GM12878 (cell line): Measurements from ENCODE around the gene ERC2. TPM values are rescaled to one million over a fixed set of nuclear protein-coding genes. Genes with fewer than 3 reads are reported as not detected.

Experiments
- ATAC-seq: fragments of 200-7000 bp; cut with Tn5 transposase; 3 replicates; pipeline ENCODE4 v1.9.1; 2020; ENCODE audit warnings: mild to moderate bottlenecking, moderate library complexity
- BruUV-seq: library from RNA; stranded (reverse); fragments of 400-500 nt; replicated peaks from 2 replicates; lab custom pipeline; 2021; lab: Mats Ljungman, UMichigan
- CTCF ChIA-PET: fragments of 300-600 bp; sonication (Branson Sonifier 250); formaldehyde crosslinking; extraction: SDS; loops from one replicate; lab custom pipeline; 2021; ENCODE audit warnings: inconsistent platforms; lab: Yijun Ruan, JAX
- POLR2A ChIA-PET: fragments of 350-600 bp; formaldehyde crosslinking; extraction: SDS; loops from one replicate; lab custom pipeline; 2021; ENCODE audit warnings: inconsistent platforms; lab: Charles Lee
- RAD21 ChIA-PET: fragments of 300-600 bp; sonication (Branson Sonifier 250); formaldehyde crosslinking; loops from one replicate; lab custom pipeline; 2023; ENCODE audit warnings: antibody characterized with exemption; ENCODE audit not compliant: unreplicated experiment; lab: Charles Lee
- SMC1A ChIA-PET: fragments of 300-600 bp; sonication (Branson Sonifier 250); formaldehyde crosslinking; loops from one replicate; lab custom pipeline; 2023; ENCODE audit not compliant: unreplicated experiment, uncharacterized antibody; lab: Charles Lee
- DNase-seq: peaks from one replicate; pipeline ENCODE4 v3.0.0-alpha.2; 2011; ENCODE audit warnings: low read depth, low spot score
- FAIRE-seq: peaks from 3 replicates; lab custom pipeline; 2011; peaks lifted over from hg19 to GRCh38; lab: Jason Lieb, UNC
- H2AFZ ChIP-seq: 2 replicates; pipeline ENCODE4 v1.6.0; 2011; ENCODE audit warnings: low read depth, low read length, control low read depth; ENCODE audit not compliant: control insufficient read depth
- H3K27ac ChIP-seq: 2 replicates; pipeline ENCODE4 v1.5.1; 2011; ENCODE audit warnings: control low read depth; ENCODE audit not compliant: control insufficient read depth, insufficient read depth
- H3K27me3 ChIP-seq, 2 experiments: replicated peaks in 1 of 2; 2 replicates each; pipeline versions ENCODE4 v1.6.0 to v1.6.1; 2011; ENCODE audit warnings: low read length in 1 of 2; ENCODE audit not compliant: control insufficient read depth in 2 of 2, insufficient read depth in 2 of 2
- H3K36me3 ChIP-seq, 2 experiments: 2 replicates each; pipeline ENCODE4 v1.5.1; 2011; ENCODE audit warnings: low read length in 1 of 2; ENCODE audit not compliant: control insufficient read depth in 2 of 2, insufficient read depth in 2 of 2
- H3K4me1 ChIP-seq: 2 replicates; pipeline ENCODE4 v1.6.1; 2011; ENCODE audit warnings: mild to moderate bottlenecking, low read length, moderate library complexity, mixed read lengths; ENCODE audit not compliant: control insufficient read depth, insufficient read depth
- H3K4me2 ChIP-seq: 2 replicates; pipeline ENCODE4 v1.6.0; 2011; ENCODE audit warnings: control low read depth; ENCODE audit not compliant: control insufficient read depth, insufficient read depth
- H3K4me3 ChIP-seq: fragments of 200-600 bp; sonication (generic); 2 replicates; pipeline ENCODE4 v1.5.1; 2016
- H3K79me2 ChIP-seq: 2 replicates; pipeline ENCODE4 v1.6.0; 2011; ENCODE audit warnings: low read length; ENCODE audit not compliant: control insufficient read depth, insufficient read depth
- H3K9ac ChIP-seq: 2 replicates; pipeline ENCODE4 v1.8.0; 2011; ENCODE audit warnings: low read length, control low read depth, mixed read lengths; ENCODE audit not compliant: control insufficient read depth, insufficient read depth
- H3K9me3 ChIP-seq: replicated peaks from 3 replicates; pipeline ENCODE4 v1.5.1; 2011; ENCODE audit warnings: mild to moderate bottlenecking, low read length; ENCODE audit not compliant: control insufficient read depth, insufficient read depth
- H4K20me1 ChIP-seq: 2 replicates; pipeline ENCODE4 v1.6.0; 2011; ENCODE audit not compliant: control insufficient read depth, insufficient read depth
- CBX5 ChIP-seq: sonication (generic); IDR thresholded peaks from 2 replicates; pipeline ENCODE4 v1.6.1; 2016; ENCODE audit warnings: low read depth, moderate library complexity, mild to moderate bottlenecking, inconsistent platforms
- CHD2 ChIP-seq: IDR thresholded peaks from 2 replicates; pipeline ENCODE4 v1.6.1; 2011; ENCODE audit warnings: low read depth, low read length, improper control_type of control experiment, borderline replicate concordance
- MEF2A ChIP-seq: IDR thresholded peaks from 2 replicates; pipeline ENCODE4 v1.6.1; 2011; ENCODE audit warnings: low read depth, mild to moderate bottlenecking, low read length, moderate library complexity; ENCODE audit not compliant: insufficient read depth
- MTA2 ChIP-seq: fragments of 450-650 bp; IDR thresholded peaks from 2 replicates; pipeline ENCODE4 v1.6.1; 2016; ENCODE audit warnings: low read depth, mild to moderate bottlenecking, moderate library complexity
- NR2F1 ChIP-seq: fragments of 450-650 bp; conservative IDR thresholded peaks from 2 replicates; pipeline ENCODE4 v1.6.1; 2017; ENCODE audit warnings: mild to moderate bottlenecking
- PAX8 ChIP-seq: fragments of 450-650 bp; IDR thresholded peaks from 2 replicates; pipeline ENCODE4 v1.6.1; 2017; ENCODE audit warnings: mild to moderate bottlenecking, moderate library complexity
- SREBF1 ChIP-seq: IDR thresholded peaks from 2 replicates; pipeline ENCODE4 v1.6.1; 2012; ENCODE audit warnings: mild to moderate bottlenecking, low read length
- SRF ChIP-seq, 2 experiments: IDR thresholded peaks; 2 replicates each; pipeline ENCODE4 v1.6.1; 2011; ENCODE audit warnings: low read depth in 2 of 2, low read length in 2 of 2, mild to moderate bottlenecking in 1 of 2, moderate library complexity in 1 of 2
- ZBTB11 ChIP-seq: fragments of 450-650 bp; formaldehyde crosslinking; IDR thresholded peaks from 2 replicates; pipeline ENCODE4 v1.5.0; 2022; ENCODE audit warnings: mild to moderate bottlenecking, missing genetic modification characterization
- ZNF24 ChIP-seq: fragments of 450-650 bp; IDR thresholded peaks from 2 replicates; pipeline ENCODE4 v1.6.1; 2017; ENCODE audit warnings: antibody characterized with exemption, mild to moderate bottlenecking
- ZNF274 ChIP-seq: IDR thresholded peaks from one replicate; pipeline ENCODE4 v1.8.0; 2011; ENCODE audit not compliant: insufficient read length, insufficient read depth
- WGBS: methylation state at CpG from one replicate; pipeline ENCODE4 v1.1.6; 2016; ENCODE audit warnings: low lambda C conversion rate; ENCODE audit not compliant: insufficient replicate concordance, insufficient coverage; ENCODE audit errors: missing lambda C conversion rate; 5-methylcytosine and 5-hydroxymethylcytosine counted together
- in situ Hi-C: fragments of 300-500 bp; cut with MboI; formaldehyde crosslinking; loops from 9 replicates; pipeline ENCODE4 v1.14.3; 2018; ENCODE audit warnings: mixed read lengths
- intact Hi-C: fragments of 100-400 bp; cut with micrococcal nuclease; formaldehyde crosslinking; loops from one replicate; pipeline ENCODE4 v1.14.2; 2022; ENCODE audit not compliant: unreplicated experiment
- polyA plus RNA-seq, 11 experiments: library from polyadenylated mRNA; depleted of rRNA in 4 of 11; unstranded in 6 of 11; stranded (reverse) in 5 of 11; fragments of >200 nt; fragmentation: Nextera tagmentation in 4 of 11; fragmentation: Illumina TruSeq in 1 of 11; extraction: Ambion mirVana in 4 of 11; extraction: Trizol in 1 of 11; gene quantifications; 1 replicate in 1 of 11; 2 replicates in 10 of 11; pipeline versions ENCODE4 v1.2.1 to v1.2.3, GENCODE V29; 2011 to 2016; ENCODE audit warnings: inconsistent platforms in 2 of 11, missing spikeins in 2 of 11, low read depth in 1 of 11
- total RNA-seq, 4 experiments: library from RNA; depleted of rRNA in 3 of 4; stranded (reverse); fragments of >200 nt in 3 of 4; fragmentation: Illumina TruSeq in 1 of 4; extraction: Trizol in 1 of 4; gene quantifications; 2 replicates each; pipeline versions ENCODE4 v1.2.1 to v1.2.3, GENCODE V29; 2013 to 2021
- TF ChIP-seq, protein P1 (sequence below): IDR thresholded peaks from 2 replicates; pipeline ENCODE4 v1.6.1; 2012; ENCODE audit warnings: low read length, inconsistent platforms
- TF ChIP-seq, protein P2 (sequence below): IDR thresholded peaks from 2 replicates; pipeline ENCODE4 v1.6.1; 2012; ENCODE audit warnings: low read depth, low read length, improper control_type of control experiment

ERC2 gene
- total and polyA plus RNA-seq, 10 of the 15 experiments (the other 5 are each of a cell fraction or from before 2014, with no cell fraction given), result 0.06 to 1.4 (median 0.12) TPM; not detected in 3

DNA sequence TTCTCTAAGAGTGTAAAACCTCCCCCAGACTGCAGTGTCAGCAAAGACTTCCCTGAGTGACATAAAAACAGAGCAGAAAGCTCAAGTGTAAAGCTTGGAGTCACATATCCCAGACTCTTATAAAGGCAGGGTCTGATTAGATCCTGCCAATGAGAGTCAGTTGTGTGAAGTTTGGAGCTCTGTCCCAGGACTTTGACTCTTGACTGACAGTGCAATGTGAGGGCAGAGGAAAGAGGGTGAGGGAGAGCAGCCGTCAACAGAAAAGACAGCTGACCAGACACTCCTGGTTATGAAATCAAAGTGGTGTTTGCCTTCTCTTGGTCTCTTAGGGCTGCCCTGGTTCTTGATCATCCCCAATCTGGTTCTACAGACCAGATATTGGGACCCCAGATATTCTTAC, 393.2 kb downstream of the ERC2 start:
- ATAC-seq, result no peak
- ChIA-PET SMC1A (no interaction called here), CTCF (no interaction called here), POLR2A (no interaction called here), RAD21 (no interaction called here)
- Histone ChIP-seq H3K36me3 (no peaks in the 10 kb centered on the region), H3K4me3 (no peak overlapping the region), H3K9me3 (no peaks in the 10 kb centered on the region), H2AFZ (no peak overlapping the region), H3K27me3 (peaks cover 0 to 2% of the 10 kb centered on the region in 2 experiments; a peak in 1 of 4 replicates), H3K9ac (no peak overlapping the region), H3K79me2 (no peaks in the 10 kb centered on the region), H3K27ac (no peak overlapping the region), H3K4me2 (no peak overlapping the region), H3K4me1 (no peaks in the 10 kb centered on the region), H4K20me1 (no peaks in the 10 kb centered on the region)
- intact Hi-C loops, result no loop called here
- BruUV-seq, result no TSS peak
- no peak for DNase-seq
- FAIRE-seq, result no peak
- 0% methylated on average over 1 of the region's 1 CpG for WGBS
- in situ Hi-C loops, result no loop called here
- TF ChIP-seq MEF2A, result no peak
- no peak for TF ChIP-seq ZBTB11 (CRISPR knock-in tag)

- DNase-seq, result no peak
- no peaks in the 10 kb centered on the region for H4K20me1 ChIP-seq
- no peak for FAIRE-seq
- H3K27ac ChIP-seq, result no peak overlapping the region
- H3K9ac ChIP-seq, result no peak overlapping the region
- in situ Hi-C loops, result no loop called here
- RAD21 ChIA-PET, result no interaction called here
- no TSS peak for BruUV-seq
- H3K4me1 ChIP-seq, result no peaks in the 10 kb centered on the region
- H3K79me2 ChIP-seq, result no peaks in the 10 kb centered on the region
- CTCF ChIA-PET, result no interaction called here
- H2AFZ ChIP-seq, result no peak overlapping the region
- SMC1A ChIA-PET, result no interaction called here
- no peaks in the 10 kb centered on the region for H3K36me3 ChIP-seq
- H3K27me3 ChIP-seq, result peaks cover 0 to 2% of the 10 kb centered on the region in 2 experiments; a peak in 1 of 4 replicates
- intact Hi-C loops, result no loop called here
- ATAC-seq, result no peak
- H3K4me3 ChIP-seq, result no peak overlapping the region
- POLR2A ChIA-PET, result no interaction called here
- no peaks in the 10 kb centered on the region for H3K9me3 ChIP-seq
- H3K4me2 ChIP-seq, result no peak overlapping the region
- TF ChIP-seq, protein P1, sequence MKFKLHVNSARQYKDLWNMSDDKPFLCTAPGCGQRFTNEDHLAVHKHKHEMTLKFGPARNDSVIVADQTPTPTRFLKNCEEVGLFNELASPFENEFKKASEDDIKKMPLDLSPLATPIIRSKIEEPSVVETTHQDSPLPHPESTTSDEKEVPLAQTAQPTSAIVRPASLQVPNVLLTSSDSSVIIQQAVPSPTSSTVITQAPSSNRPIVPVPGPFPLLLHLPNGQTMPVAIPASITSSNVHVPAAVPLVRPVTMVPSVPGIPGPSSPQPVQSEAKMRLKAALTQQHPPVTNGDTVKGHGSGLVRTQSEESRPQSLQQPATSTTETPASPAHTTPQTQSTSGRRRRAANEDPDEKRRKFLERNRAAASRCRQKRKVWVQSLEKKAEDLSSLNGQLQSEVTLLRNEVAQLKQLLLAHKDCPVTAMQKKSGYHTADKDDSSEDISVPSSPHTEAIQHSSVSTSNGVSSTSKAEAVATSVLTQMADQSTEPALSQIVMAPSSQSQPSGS, result no peak
- TF ChIP-seq SRF (IDR thresholded peaks at IDR 0.05; ENCODE audit: low read depth in 2 of 2, low read length in 2 of 2), result no peak
- TF ChIP-seq NR2F1, result no peak
- no peak for TF ChIP-seq PAX8
- TF ChIP-seq, protein P2, sequence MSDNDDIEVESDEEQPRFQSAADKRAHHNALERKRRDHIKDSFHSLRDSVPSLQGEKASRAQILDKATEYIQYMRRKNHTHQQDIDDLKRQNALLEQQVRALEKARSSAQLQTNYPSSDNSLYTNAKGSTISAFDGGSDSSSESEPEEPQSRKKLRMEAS, result no peak
- TF ChIP-seq CBX5, result no peak
- TF ChIP-seq SREBF1, result no peak
- no peak for TF ChIP-seq ZNF24
- no peak for TF ChIP-seq MTA2
- no peak for TF ChIP-seq ZNF274
- TF ChIP-seq CHD2, result no peak
Observed at GRCh38 chr3:56069766-56070165, 398.5 kb downstream of the ERC2 start.
